ENCODE measurements around the gene TCEANC2.
"Not testable (repeated sequence)": the region's sequence is repeated elsewhere in the genome, so short reads cannot be mapped to it uniquely, and the experiment has no call there.

The TCEANC2 gene

DNA sequence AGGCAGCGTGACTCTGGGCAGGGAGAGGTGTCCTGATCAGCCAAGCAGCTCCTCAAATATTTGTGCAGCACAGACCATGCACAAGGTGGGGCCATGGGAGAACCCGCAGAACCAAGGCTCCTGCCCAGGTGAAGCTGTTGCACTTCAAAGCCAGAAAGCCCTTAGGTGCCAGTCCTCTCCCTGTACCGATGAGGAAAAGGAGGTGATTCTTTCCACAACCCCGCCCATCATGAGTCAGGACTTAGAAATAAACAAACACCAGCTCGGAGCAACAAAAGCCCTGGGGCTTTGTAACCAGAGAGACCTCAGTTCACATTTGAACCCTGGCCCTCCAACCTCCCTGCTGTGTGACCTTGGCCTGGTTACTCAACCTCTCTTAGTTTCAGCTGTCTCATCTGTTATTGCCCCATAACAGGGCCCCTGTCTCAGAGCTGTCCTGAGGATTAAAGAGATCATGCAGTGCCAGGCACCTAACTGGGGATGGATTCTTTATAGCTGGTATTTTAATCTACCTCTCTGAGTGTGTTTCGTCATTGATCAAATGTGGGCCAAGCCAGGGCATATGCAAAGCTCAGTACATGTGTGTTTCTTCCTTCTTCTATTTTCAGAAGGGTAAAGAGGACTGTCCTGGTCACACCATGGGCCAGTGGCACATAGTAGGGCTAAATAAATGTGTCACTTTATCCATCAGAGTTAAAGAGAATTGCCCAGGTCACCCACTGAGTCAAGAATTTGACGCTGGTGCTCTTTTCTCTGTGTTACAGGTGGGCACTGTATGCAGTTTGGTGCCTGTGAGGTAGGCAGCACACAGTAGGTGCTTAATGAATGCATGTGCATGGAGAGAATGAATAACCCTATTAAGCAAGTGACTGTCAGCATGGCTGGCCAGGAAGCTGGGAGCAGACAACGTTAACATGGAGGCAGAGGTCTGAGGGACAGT is 36.8 kb upstream of the TCEANC2 start:
- Mint-ChIP-seq H3K36me3 (ENCODE audit: low read depth) (no peaks in the 10 kb centered on the region), H3K27me3 (ENCODE audit: low read depth) (peaks cover 4% of the 10 kb centered on the region), H3K9me3 (no peaks in the 10 kb centered on the region), H3K27ac (no peak overlapping the region), H3K4me1 (ENCODE audit: low read depth) (no peaks in the 10 kb centered on the region), H3K4me3 (no peak overlapping the region)

DNA sequence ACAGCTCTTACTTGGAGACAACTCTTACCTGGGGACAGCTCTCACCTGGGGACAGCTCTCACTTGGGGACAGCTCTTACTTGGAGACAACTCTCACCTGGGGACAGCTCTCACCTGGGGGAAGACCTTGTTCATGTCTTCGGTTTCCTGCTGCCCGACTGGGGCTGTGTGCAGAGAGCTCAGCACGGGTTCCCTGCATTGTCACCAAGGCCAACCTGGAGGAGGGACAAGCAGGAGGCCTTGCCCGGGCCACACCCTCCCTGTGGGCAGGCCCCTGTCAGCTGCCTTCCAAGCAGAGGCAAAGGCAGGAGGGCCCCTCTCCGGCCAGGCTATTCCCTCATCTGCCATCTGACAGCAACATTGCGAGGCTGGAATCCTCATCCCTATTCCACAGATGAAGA is 35.4 kb upstream of the TCEANC2 start, which contains the start of gene LDLRAD1:
Gene LDLRAD1 (minus strand): TSS at position 208 of the 400 bp plus-strand sequence. CDS start 74 bp downstream, at position 134.
- no peaks in the 10 kb centered on the region for H3K4me1 Mint-ChIP-seq (ENCODE audit: low read depth)
- H3K27ac Mint-ChIP-seq, result no peak within 1 kb of the TSS
- no peak within 1 kb of the TSS for H3K4me3 Mint-ChIP-seq
- H3K36me3 Mint-ChIP-seq (ENCODE audit: low read depth), result no peaks in the 10 kb centered on the region
- H3K27me3 Mint-ChIP-seq (ENCODE audit: low read depth), result peaks cover 4% of the 10 kb centered on the region
- no peaks in the 10 kb centered on the region for H3K9me3 Mint-ChIP-seq

DNA sequence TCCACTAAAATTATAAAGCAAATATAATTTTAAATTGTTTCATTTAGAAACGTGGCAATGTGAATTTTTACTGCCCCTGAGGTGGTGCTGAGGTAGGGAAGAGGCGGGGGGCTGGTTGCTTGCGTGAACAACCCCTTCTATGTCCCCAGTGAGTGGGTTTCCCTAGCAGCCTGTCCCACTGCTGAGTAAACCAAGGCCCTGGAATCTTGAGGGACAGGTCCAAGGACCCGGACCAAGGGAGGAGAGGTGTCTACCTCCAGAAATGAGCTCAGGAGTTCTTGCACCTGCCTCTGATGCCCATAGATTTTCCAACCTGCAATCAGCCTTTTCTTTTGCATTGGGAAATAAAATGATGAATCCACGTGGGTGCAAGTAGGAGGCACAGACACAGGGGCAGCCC is 34.8 kb upstream of the TCEANC2 start:
- Mint-ChIP-seq H3K9me3 (no peaks in the 10 kb centered on the region), H3K4me1 (ENCODE audit: low read depth) (no peaks in the 10 kb centered on the region), H3K36me3 (ENCODE audit: low read depth) (no peaks in the 10 kb centered on the region), H3K27me3 (ENCODE audit: low read depth) (peaks cover 1% of the 10 kb centered on the region), H3K4me3 (no peak overlapping the region), H3K27ac (no peak overlapping the region)

DNA sequence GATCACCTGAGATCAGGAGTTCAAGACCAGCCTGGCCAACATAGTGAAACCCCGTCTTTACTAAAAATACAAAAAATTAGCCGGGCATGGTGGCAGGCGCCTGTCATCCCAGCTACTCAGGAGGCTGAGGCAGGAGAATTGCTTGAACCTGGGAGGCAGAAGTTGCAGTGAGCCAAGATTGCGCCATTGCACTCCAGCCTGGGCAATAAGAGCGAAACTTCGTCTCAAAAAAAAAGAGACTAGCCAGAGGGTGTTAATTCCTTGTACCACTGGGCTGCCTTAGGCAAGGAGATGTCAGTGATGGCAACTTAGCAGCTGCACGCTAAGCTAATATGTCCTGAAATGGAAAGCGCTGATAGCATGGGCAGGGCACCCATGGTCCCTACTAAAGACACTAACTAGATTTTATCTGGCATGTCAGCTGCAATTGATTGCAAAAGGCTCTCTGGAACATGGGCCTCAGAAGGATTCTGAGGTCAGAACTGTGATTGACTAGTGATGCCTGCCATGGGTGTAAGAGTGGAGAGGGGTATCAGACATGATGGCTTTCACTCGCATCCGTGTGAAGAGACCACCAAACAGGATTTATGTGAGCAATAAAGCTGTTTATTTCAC is 33.7 kb upstream of the TCEANC2 start:
- H3K9me3 Mint-ChIP-seq; H3K27ac Mint-ChIP-seq; H3K4me3 Mint-ChIP-seq; H3K36me3 Mint-ChIP-seq (ENCODE audit: low read depth); H3K27me3 Mint-ChIP-seq (ENCODE audit: low read depth); H3K4me1 Mint-ChIP-seq (ENCODE audit: low read depth): not testable (repeated sequence)

DNA sequence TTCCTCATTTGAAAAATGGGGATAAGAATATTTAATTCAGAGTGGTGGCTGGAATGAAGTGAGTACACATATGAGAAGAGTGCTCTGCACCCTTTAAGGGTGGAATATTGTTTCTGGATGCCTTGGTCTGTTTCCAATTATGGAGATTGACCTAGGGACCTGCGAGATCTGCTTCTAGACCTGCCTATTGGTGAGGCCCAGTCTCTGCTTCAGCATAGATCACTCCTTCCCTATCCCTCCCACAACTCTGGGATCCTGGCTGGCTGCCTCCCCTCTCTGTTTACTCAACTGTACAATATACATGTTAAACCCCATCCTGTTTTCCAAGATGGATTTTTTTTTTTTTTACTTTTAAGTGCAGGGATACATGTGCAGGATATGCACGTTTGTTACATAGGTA is 29.1 kb upstream of the TCEANC2 start:
- Mint-ChIP-seq H3K4me1 (ENCODE audit: low read depth) (no peaks in the 10 kb centered on the region), H3K4me3 (no peak overlapping the region), H3K27me3 (ENCODE audit: low read depth) (no peaks in the 10 kb centered on the region), H3K9me3 (no peaks in the 10 kb centered on the region), H3K27ac (no peak overlapping the region), H3K36me3 (ENCODE audit: low read depth) (no peaks in the 10 kb centered on the region)

DNA sequence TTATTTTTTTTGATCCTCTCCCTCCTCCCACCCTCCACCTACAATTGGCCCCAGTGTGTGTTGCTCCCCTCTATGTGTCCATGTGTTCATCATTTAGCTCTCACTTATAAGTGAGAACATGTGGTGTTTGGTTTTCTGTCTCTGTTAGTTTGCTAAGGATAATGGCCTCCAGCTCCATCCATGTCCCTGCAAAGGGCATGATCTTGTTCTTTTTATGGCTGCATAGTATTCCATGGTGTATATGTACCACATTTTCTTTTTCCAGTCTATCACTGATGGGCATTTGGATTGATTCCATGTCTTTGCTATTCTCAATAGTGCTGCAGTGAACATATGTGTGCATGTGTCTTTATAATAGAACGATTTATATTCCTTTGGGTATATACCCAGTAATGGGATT is 28.6 kb upstream of the TCEANC2 start:
- H3K27ac Mint-ChIP-seq; H3K36me3 Mint-ChIP-seq (ENCODE audit: low read depth); H3K27me3 Mint-ChIP-seq (ENCODE audit: low read depth); H3K9me3 Mint-ChIP-seq; H3K4me1 Mint-ChIP-seq (ENCODE audit: low read depth); H3K4me3 Mint-ChIP-seq: not testable (repeated sequence)

DNA sequence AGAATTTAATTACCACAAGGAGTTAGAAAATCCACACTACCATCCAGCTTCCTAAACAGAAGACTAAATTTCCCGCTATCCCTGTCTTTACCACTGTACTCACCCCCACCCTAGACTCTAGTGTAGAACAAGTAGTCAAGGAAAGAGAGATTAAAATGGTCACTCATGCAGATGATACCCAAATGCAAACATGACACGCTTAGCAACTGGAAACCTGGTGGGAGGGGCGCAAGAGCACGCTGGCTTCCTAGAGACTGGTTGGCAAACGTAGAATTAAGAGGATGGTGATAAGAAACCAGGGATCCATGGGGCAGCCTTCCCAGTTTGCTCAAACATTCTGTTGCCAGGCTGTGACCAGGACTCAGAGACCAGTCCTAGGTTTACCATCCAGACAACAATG is 25.6 kb upstream of the TCEANC2 start:
- Mint-ChIP-seq H3K4me3 (no peak overlapping the region), H3K27me3 (ENCODE audit: low read depth) (no peaks in the 10 kb centered on the region)

DNA sequence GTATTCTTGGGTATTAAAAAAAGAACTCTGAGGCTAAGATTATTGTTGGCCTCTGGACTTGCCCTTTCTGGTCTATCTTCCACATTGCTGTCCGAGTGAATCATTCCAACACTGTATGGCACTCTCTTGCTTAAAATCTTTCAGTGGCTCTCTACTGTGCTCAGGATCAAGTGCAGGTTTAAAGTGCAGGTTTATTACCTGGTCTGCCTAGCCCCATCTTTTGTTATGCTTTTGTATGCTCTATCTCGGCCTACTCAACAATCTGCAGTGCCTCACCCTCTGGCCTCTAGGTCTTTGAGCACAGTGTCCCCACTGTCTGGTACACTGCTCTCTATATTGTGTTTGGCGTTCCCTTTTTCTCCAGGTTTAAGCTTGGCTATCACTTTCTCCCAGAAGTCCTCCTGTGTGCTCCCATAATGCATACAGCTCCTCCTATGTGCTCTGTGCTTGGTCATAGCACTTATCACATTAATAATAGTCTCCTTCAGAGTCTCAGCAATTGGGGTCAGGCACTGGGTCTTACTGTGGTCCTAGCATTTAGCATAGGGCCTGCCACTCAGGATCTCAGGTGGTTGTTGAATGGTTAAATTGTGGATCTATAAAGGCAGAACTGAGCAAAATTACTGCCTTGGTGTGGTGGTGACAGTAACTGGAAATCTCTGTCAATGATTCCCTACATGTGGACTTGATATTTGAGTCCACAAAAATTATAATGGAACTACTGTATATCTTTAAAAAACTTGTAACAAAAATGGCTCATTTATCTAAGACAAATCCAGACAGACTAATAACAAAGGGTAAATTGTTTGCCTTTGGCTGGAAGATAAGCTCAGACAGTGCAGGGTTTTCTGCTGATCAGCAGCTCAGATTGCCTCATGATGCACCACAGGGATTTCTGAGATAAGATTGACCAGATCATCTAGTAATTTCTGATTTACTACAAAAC is 24.8 kb upstream of the TCEANC2 start:
- Mint-ChIP-seq H3K27ac (no peak overlapping the region), H3K27me3 (ENCODE audit: low read depth) (no peaks in the 10 kb centered on the region), H3K9me3 (no peaks in the 10 kb centered on the region), H3K4me3 (no peak overlapping the region), H3K36me3 (ENCODE audit: low read depth) (peaks cover 14% of the 10 kb centered on the region), H3K4me1 (ENCODE audit: low read depth) (no peaks in the 10 kb centered on the region)

More for the DNA sequence above, 25.6 kb upstream of the TCEANC2 start:
- no peaks in the 10 kb centered on the region for H3K9me3 Mint-ChIP-seq
- no peaks in the 10 kb centered on the region for H3K4me1 Mint-ChIP-seq (ENCODE audit: low read depth)
- no peak overlapping the region for H3K27ac Mint-ChIP-seq
- H3K36me3 Mint-ChIP-seq (ENCODE audit: low read depth), result peaks cover 14% of the 10 kb centered on the region

DNA sequence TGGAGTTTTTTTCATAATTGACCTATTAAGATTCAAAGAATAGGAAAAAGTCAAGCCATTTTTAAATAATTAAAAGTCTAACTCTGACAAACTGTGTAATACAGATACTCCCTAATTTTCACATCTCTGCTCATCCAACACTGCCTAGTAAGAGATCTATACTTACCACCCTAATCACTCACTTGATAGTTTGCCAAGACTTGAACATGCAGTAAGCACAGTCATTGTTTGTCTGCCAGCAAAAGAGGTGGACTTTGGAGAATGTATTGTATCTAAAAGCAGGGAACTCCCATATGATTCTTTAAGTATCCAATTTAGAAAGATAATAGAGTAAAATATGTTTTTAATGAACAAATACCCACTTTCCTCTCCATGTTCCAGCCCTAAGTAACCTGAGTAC is 15.9 kb upstream of the TCEANC2 start:
- H3K4me3 Mint-ChIP-seq, result no peak overlapping the region
- no peaks in the 10 kb centered on the region for H3K4me1 Mint-ChIP-seq (ENCODE audit: low read depth)
- H3K27me3 Mint-ChIP-seq (ENCODE audit: low read depth), result no peaks in the 10 kb centered on the region
- no peaks in the 10 kb centered on the region for H3K9me3 Mint-ChIP-seq
- no peak overlapping the region for H3K27ac Mint-ChIP-seq
- peaks cover 32% of the 10 kb centered on the region for H3K36me3 Mint-ChIP-seq (ENCODE audit: low read depth)

DNA sequence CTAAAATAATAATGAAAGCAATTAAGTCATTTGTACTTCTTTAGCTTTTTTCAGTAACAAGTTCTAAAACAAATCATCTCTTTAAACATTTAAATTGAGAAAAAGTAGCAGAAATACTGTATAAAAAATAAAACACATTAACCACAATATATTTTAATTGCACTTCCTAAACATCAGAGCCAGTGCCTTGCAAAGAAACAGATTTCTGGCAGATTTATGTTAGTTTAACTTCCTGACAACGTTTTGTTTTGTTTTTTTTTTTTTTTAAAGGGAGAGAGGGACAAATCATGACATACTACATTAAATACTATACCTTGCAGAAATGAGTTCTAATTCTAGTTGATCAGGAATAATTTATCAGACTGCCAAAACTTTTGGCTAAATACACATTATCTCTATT is 11.6 kb upstream of the TCEANC2 start:
- Mint-ChIP-seq H3K9me3 (no peaks in the 10 kb centered on the region), H3K27ac (no peak overlapping the region), H3K4me3 (no peak overlapping the region), H3K36me3 (ENCODE audit: low read depth) (peaks cover 36% of the 10 kb centered on the region), H3K4me1 (ENCODE audit: low read depth) (peaks cover 9% of the 10 kb centered on the region), H3K27me3 (ENCODE audit: low read depth) (no peaks in the 10 kb centered on the region)

DNA sequence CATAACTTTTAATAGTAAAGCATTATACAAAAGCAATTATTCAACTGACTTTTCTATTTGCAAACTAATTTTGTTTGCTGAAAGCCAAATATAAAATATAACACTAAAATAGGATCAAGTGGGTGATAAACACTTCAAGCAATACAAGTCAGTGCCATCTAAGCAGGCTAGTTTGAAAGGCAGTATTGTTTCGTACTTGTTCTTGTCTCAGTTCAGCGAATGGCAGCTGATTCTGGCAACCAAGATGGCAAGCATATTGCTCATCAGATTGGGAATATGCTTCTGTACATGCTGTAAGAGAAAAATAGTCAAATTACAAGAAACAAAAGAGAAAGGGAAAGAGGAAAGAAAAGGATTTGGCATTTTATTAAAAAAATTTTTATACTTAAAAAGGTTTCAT is 7.9 kb upstream of the TCEANC2 start:
- Mint-ChIP-seq H3K36me3 (ENCODE audit: low read depth) (peaks cover 24% of the 10 kb centered on the region), H3K27me3 (ENCODE audit: low read depth) (no peaks in the 10 kb centered on the region), H3K4me1 (ENCODE audit: low read depth) (peaks cover 16% of the 10 kb centered on the region), H3K9me3 (no peaks in the 10 kb centered on the region), H3K4me3 (no peak overlapping the region), H3K27ac (no peak overlapping the region)

DNA sequence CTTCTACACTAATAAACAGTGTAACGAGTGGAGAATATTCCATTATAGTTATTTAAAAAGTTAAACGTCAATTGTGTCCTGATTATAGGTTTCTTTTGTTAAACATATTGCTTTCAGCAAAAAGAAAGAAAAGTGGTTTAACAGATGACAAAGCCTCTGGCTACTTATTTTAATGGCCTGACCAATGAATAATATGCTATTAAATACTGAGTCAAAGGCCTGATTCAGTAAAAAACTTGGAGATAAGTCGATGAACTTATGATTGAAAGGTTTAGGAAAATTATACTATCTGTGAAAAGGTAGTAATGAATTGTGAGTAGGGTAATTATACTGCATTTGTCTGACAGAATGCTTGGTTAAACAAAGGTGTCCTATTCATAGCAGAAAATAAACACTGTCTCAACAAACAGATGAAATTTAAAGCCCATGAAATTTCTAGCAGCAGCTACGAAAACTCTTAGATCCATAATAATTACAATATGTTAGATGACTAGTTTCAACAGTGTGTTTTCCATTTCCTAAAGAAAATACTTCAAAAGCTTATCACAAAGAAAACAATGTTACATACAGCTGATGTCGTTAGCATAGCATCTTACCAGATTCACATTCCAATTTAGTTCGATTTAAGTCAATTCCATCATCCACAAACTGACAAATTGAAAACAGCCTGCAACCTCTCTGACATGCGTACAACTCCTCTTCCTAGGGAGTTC is 6.6 kb upstream of the TCEANC2 start:
- Mint-ChIP-seq H3K9me3 (no peaks in the 10 kb centered on the region), H3K4me3 (no peak overlapping the region), H3K4me1 (ENCODE audit: low read depth) (peaks cover 16% of the 10 kb centered on the region), H3K36me3 (ENCODE audit: low read depth) (peaks cover 22% of the 10 kb centered on the region), H3K27me3 (ENCODE audit: low read depth) (no peaks in the 10 kb centered on the region), H3K27ac (no peak overlapping the region)

DNA sequence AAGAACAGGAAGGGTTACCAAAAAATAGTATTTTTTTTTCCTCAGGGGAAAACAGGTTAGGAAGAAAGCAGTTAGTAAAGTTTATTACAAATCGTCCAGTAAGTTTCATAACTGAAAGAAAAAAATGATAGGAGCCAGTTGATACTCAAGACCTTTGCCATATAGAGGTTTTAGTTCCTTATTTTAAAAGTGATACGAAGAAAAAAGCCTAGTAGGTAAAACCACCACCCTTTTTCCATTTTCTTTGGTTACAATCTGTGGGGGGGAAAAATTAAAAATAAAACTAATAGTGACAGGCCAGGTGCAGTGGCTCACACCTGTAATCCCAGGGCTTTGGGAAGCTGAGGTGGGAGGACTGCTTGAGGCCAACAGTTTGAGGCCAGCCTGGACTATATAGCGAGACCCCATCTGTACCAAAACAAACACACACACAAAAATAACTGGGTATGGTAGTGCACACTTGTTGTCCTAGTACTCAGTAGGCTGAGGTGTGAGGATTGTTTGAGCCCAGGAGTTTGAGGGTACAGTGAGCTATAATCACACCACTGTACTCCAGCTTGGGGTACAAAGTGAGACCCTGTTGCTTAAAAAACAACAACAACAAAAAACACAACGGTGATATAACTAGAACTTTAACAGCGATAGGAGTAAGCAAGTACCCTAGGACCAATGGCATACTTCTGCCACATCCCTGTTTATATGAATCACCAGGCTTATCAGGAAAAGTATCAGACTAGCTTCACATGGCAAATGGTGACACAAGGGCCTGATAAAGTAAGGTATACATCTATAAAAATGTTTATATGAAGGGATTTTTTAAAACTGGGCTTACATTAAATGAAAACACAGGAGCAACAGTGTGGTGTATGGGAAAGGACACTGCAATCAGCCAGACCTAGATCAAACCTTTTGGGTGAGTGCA is 5.8 kb upstream of the TCEANC2 start:
- Mint-ChIP-seq H3K36me3 (ENCODE audit: low read depth) (peaks cover 17% of the 10 kb centered on the region), H3K27ac (no peak overlapping the region), H3K4me3 (no peak overlapping the region), H3K9me3 (no peaks in the 10 kb centered on the region), H3K27me3 (ENCODE audit: low read depth) (no peaks in the 10 kb centered on the region), H3K4me1 (ENCODE audit: low read depth) (peaks cover 16% of the 10 kb centered on the region)

All from T-helper 1 cell treated with Interleukin-12 subunit alpha and Interleukin-12 subunit beta and Interleukin-4 antibody, amounts not matched to agents 30 μg/mL and 1 μg/mL, for 36 hours (primary cell).